ENCODE data around the gene TMPRSS6.

GRCh38 chr22:37074537-37074936, 35.0 kb downstream of the TMPRSS6 start:
- no peak for TF ChIP-seq POLR2A (IDR thresholded peaks at IDR 0.05)
- TF ChIP-seq CTCF (IDR thresholded peaks at IDR 0.05), result no peak
